Erythroblast (primary cell): ENCODE data around the gene NR2E1.

ENCODE experiments used
- GATA1 ChIP-seq: IDR thresholded peaks from 2 replicates; pipeline ENCODE4 v1.6.1; 2011; ENCODE audit warnings: low read depth, mild to moderate bottlenecking, control low read depth, low read length, moderate library complexity
- POLR2A ChIP-seq: IDR thresholded peaks from 2 replicates; pipeline ENCODE4 v1.6.1; 2011; ENCODE audit warnings: mild to moderate bottlenecking, low read length

GRCh38 chr6:108210556-108210955 is 44.7 kb downstream of the NR2E1 start:
- TF ChIP-seq POLR2A = no peak
- no peak for TF ChIP-seq GATA1
